A549 treated with GW870086 at 1 μM for 4 hours (cell line): ENCODE measurements around the gene FANCI. TPM values are rescaled to one million over a fixed set of nuclear protein-coding genes. Genes with fewer than 3 reads are reported as not detected.

Experiments
- total RNA-seq: library from RNA; stranded (reverse); fragments of 200-300 nt; extraction: Qiagen RNA extraction; gene quantifications from 5 replicates; pipeline ENCODE4 v1.2.3, GENCODE V29; 2022; ENCODE audit warnings: low read depth

FANCI gene
- 49.0 to 70.8 TPM (median 59.9 TPM) in 5 replicates for total RNA-seq

DNA sequence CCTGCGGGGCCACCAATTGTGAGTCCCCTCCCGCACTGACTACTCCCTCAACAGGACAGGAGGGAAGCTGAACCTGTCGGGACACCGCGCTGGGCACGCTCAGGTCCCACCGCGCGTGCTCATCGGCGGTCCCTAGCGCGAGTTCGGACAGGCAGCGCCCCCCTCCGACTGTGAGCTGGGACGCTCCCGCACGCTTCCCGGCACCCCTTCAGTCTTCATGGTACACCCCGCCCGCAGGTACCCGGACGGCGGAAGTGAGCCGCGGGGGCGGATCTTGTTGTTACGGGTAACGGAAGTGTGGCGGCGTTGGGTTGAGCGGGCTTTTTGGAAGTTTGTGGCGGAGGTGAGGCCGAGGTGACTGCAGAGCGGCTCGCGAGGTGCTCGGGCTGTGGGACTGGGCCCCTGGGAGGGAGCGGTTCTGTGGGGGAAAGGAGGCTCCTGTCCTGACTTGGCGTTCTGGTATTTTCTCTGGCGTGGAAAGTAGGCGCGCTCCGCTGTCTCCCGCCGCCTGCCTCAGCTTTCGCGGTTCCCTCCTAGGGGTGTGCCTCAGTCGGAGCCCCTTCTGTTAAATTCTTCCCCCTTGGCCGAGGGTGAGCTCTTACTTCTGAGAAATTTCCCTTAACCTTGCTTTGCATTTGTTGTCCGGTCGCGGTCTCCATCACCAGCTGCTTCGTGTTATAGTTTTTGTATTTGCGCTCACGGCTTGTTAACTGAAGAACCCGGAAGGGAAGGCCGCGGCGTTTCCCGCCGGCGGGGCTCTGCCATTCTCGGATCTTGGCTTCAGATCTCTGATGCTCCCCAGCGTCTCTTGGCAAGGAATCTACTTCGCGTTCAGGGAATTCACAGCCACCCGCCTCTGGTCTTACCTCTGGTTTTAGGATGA, at the start of gene FANCI:
Gene FANCI (plus strand): TSS at position 289 of the 883 bp plus-strand sequence. CDS start 3,669 bp downstream, outside the sequence.

DNA sequence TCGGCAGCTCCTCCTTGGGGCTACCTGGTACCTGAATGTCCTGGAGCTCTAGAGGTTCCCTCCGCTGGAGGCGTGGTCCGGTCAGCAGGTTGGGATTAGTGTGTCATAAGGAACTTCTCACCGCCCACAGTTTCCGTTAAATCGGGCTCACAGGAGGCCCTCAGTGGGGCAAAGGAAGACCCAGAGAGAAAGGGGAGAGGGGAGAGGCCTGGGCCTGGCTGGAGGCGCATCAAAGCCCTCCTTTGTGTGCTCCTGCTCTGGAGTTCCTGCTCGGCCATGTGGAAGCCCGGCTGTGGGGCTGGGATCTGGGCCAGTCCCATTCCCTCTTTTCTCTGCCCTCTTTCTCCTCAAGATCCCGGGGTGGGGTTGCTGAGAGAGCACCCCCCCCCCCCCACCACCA, 22.2 kb upstream of the FANCI start, which contains the start of gene RLBP1:
Gene RLBP1 (minus strand): TSS at position 37 of the 400 bp plus-strand sequence. CDS start 2,604 bp downstream, outside the sequence.

DNA sequence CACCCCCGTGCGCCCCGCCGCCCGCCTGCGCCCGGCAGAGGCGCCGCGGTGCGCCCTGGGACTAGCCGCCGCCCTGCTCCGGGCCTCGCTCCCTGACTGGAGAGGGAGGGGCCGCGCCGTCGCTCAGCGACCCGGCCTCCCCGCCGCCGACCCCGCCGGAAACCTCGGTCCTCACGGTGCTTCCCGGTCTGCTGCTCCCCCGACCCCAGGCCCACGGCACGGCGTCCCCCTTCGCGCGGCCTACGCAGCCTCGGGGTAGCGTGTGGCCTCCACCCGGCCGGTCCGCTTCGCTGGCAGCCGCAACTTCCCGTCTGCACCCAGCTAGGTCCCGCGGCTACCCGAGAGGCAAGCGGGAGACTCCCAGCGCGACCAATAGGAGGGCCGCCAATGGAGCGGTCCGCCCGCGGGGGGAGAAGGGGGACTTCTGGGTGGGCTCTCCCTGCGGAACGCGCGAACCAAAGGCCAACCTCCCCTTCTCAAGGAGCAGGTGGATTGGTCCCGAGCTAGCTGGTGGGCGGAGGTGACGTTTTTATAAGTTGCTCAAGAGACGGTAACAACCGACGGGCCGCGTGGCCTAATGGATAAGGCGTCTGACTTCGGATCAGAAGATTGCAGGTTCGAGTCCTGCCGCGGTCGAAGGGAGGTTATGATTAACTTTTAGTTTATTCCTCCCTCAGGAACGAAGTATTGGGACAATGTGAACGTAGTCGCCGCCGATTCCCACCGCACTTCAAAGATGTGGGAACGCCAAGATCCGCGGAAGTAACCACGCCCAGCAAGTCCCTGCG, 90.9 kb downstream of the FANCI start, which contains the start of gene POLG:
Gene POLG (minus strand): TSS at position 315 of the 788 bp plus-strand sequence. CDS start 1,070 bp downstream, outside the sequence.

Other genes starting within 250 kb of the FANCI start
- gene ABHD2, start 155.5 kb upstream of the FANCI start, total RNA-seq = 102 to 171 TPM (median 152 TPM) in 5 replicates
- gene RLBP1, start 22.4 kb upstream of the FANCI start, total RNA-seq = not detected in 5 replicates
- 44.6 to 62.6 TPM (median 59.6 TPM) in 5 replicates for gene POLG, start 90.8 kb downstream of the FANCI start, total RNA-seq